Stomach (tissue), 9 donors: ENCODE results near the gene ITGB8. TPM values are rescaled to one million over a fixed set of nuclear protein-coding genes. Genes with fewer than 3 reads are reported as not detected.

Experiments
- DNase-seq, 2 donors: peaks; one replicate each; pipeline versions ENCODE4 v3.0.0 to v3.0.0-alpha.2; 2013 to 2019
- H3K27ac ChIP-seq, 5 donors: fragments of 200-600 bp in 4 of 5; sonication (generic) in 4 of 5; one replicate each; pipeline ENCODE4 v1.5.1; 2013 to 2019; ENCODE audit warnings: mild to moderate bottlenecking in 1 of 5, moderate library complexity in 1 of 5
- H3K27me3 ChIP-seq, 3 donors: fragments of 200-600 bp; sonication (generic); one replicate each; pipeline ENCODE4 v1.5.1; 2017 to 2019; ENCODE audit warnings: mixed run types in 1 of 3
- H3K36me3 ChIP-seq, 4 donors: fragments of 200-600 bp; sonication (generic); 1 replicate in 3 of 4; 2 replicates in 1 of 4; pipeline ENCODE4 v1.5.1; 2016 to 2019
- H3K4me1 ChIP-seq, 4 donors: fragments of 200-600 bp; sonication (generic); one replicate each; pipeline ENCODE4 v1.5.1; 2016 to 2019
- H3K4me3 ChIP-seq, 4 donors: fragments of 200-600 bp; sonication (generic) in 3 of 4; one replicate each; pipeline ENCODE4 v1.5.1; 2016 to 2019; ENCODE audit warnings: mild to moderate bottlenecking in 1 of 4
- H3K9me3 ChIP-seq, 4 donors: fragments of 200-600 bp; sonication (generic); one replicate each; pipeline ENCODE4 v1.5.1; 2016 to 2019
- EP300 ChIP-seq: sonication (generic); formaldehyde crosslinking; IDR thresholded peaks from one replicate; pipeline ENCODE4 v1.6.1; 2017; ENCODE audit warnings: antibody characterized with exemption
- POLR2A ChIP-seq, 4 donors: fragments of 450-650 bp; IDR thresholded peaks; one replicate each; pipeline ENCODE4 v1.6.1; 2016; ENCODE audit warnings: antibody characterized with exemption in 4 of 4, control low read depth in 2 of 4, mild to moderate bottlenecking in 1 of 4, moderate library complexity in 1 of 4
- POLR2AphosphoS5 ChIP-seq, 3 donors: sonication (generic); formaldehyde crosslinking; IDR thresholded peaks; one replicate each; pipeline ENCODE4 v1.6.1; 2016; ENCODE audit warnings: antibody characterized with exemption in 3 of 3
- WGBS, 5 donors: extraction: QIAGEN DNeasy Blood & Tissue Kit in 3 of 5; methylation state at CpG; one replicate each; pipeline versions ENCODE4 v1.1.5 to v1.1.7; 2013 to 2018; 5-methylcytosine and 5-hydroxymethylcytosine counted together
- intact Hi-C: fragments of 100-400 bp; cut with DNase I; formaldehyde crosslinking; loops from one replicate; pipeline ENCODE4 v1.15.1; 2023; ENCODE audit warnings: low total_unique reads
- polyA plus RNA-seq, 3 donors: library from polyadenylated mRNA; stranded (reverse); fragments of 200-250 nt; gene quantifications; one replicate each; pipeline ENCODE4 v1.2.3, GENCODE V29; 2013
- total RNA-seq, 5 donors: library from RNA; depleted of rRNA; stranded (reverse); fragments of >200 nt; gene quantifications; one replicate each; pipeline versions ENCODE4 v1.1.0 to v1.2.3, GENCODE V29; 2014 to 2016
- TF ChIP-seq, protein P1 (sequence below), 7 experiments: fragments of 450-650 bp in 4 of 7; fragments of 200-600 bp in 3 of 7; sonication (generic) in 3 of 7; IDR thresholded peaks; one replicate each; pipeline ENCODE4 v1.5.1; 2016 to 2019; ENCODE audit warnings: antibody characterized with exemption in 7 of 7, control low read depth in 2 of 7, mild to moderate bottlenecking in 1 of 7
- donor health status: healthy with polysubstance abuse.
- donor health status: Bipolar disorder and iron deficiency.
- donor health status: healthy.

ITGB8 gene
- total and polyA plus RNA-seq, 8 donors: 1.1 to 31.9 (median 6.5) TPM

DNA sequence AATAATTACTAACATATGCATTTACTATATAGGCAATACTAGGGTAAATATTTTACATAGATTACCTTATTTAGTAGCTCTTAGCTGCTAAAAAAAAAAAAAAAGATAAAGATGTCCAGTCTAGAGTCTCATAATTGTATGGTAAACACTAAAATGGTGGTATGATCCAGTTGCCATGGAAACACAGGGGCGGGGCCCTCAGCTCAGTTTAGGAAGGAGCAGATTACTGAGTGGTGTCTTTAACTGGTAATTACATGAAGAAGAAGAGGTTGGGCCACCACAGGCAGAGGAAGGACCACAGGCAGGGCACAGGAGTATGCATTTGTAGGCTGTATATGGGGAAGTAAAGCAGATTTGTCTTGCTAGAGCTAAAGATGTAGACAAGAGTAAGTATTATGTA lies 43.7 kb downstream of the ITGB8 start:
- Histone ChIP-seq H3K27ac (no peak overlapping the region), H3K27me3 (no peaks in the 10 kb centered on the region), H3K4me3 (no peak overlapping the region), H3K9me3 (no peaks in the 10 kb centered on the region), H3K4me1 (no peaks in the 10 kb centered on the region), H3K36me3 (peaks cover 0 to under 1% (median under 1%) of the 10 kb centered on the region in 4 donors)
- WGBS, 5 donors: 76 to 97% (median 90%) methylated on average over 1 of the region's 1 CpG
- intact Hi-C loops: no loop called here
- TF ChIP-seq POLR2A (IDR thresholded peaks at IDR 0.05) (no peak), POLR2AphosphoS5 (IDR thresholded peaks at IDR 0.05) (no peak), EP300 (no peak)
- TF ChIP-seq, protein P1, sequence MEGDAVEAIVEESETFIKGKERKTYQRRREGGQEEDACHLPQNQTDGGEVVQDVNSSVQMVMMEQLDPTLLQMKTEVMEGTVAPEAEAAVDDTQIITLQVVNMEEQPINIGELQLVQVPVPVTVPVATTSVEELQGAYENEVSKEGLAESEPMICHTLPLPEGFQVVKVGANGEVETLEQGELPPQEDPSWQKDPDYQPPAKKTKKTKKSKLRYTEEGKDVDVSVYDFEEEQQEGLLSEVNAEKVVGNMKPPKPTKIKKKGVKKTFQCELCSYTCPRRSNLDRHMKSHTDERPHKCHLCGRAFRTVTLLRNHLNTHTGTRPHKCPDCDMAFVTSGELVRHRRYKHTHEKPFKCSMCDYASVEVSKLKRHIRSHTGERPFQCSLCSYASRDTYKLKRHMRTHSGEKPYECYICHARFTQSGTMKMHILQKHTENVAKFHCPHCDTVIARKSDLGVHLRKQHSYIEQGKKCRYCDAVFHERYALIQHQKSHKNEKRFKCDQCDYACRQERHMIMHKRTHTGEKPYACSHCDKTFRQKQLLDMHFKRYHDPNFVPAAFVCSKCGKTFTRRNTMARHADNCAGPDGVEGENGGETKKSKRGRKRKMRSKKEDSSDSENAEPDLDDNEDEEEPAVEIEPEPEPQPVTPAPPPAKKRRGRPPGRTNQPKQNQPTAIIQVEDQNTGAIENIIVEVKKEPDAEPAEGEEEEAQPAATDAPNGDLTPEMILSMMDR (IDR thresholded peaks at IDR 0.05): no peak
- no peak for DNase-seq

DNA sequence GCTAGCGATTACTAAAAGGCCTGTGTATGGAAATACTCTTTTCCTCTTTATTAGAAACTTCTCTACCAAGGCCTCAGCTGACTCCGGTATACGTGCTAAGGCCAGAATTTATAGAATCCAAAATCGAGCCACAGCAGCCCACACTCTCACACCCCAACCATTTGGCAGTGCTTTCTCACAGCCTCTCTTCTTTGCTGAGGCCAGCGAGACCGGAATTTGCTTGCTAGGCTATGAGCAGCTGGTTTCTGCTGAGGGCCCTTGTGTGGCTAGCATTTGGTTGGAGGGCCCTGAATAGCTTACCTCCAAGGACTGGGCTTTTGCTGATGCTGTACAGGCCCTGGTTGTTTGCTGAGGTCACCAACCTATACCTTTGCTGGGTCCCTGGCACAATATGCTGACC lies 46.1 kb downstream of the ITGB8 start:
- intact Hi-C loops: no loop called here
- Histone ChIP-seq H3K27me3 (no peaks in the 10 kb centered on the region), H3K4me3 (no peak overlapping the region), H3K4me1 (no peaks in the 10 kb centered on the region), H3K36me3 (peaks cover 5 to 19% (median 14%) of the 10 kb centered on the region in 4 donors), H3K9me3 (no peaks in the 10 kb centered on the region), H3K27ac (no peak overlapping the region)
- TF ChIP-seq EP300: no peak
- no peak for TF ChIP-seq POLR2A (IDR thresholded peaks at IDR 0.05)
- no peak for TF ChIP-seq POLR2AphosphoS5 (IDR thresholded peaks at IDR 0.05)
- TF ChIP-seq, protein P1 (IDR thresholded peaks at IDR 0.05): no peak
- DNase-seq: no peak
- WGBS, 5 donors: 90 to 93% (median 91%) methylated on average over 6 of the region's 6 CpGs

DNA sequence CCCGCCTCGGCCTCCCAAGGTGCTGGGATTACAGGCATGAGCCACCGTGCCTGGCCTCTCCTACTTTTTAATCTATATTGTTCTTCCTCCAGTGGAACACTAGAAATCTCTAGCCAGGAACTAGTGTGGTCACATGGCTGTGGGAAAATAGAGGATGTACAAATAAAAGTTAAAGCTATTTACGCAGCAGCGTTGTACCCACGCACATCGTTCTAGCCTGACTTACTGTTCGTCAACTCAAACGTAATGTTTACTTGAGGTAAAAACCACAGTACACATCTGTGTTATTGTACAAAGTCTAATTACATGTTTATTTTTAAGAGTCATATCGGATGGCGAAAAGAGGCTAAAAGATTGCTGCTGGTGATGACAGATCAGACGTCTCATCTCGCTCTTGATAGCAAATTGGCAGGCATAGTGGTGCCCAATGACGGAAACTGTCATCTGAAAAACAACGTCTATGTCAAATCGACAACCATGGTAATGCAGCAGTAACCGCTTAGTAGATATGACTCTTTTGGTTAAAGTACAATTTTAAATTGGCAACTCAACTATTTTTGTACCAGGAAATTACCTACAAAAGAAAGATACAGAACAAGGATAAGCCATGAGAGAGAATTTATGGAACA lies 50.8 kb downstream of the ITGB8 start:
- no peak for TF ChIP-seq POLR2A (IDR thresholded peaks at IDR 0.05)
- TF ChIP-seq, protein P1 (IDR thresholded peaks at IDR 0.05): no peak
- TF ChIP-seq POLR2AphosphoS5 (IDR thresholded peaks at IDR 0.05): no peak
- TF ChIP-seq EP300: no peak
- intact Hi-C loops: no loop called here
- Histone ChIP-seq H3K4me3 (no peak overlapping the region), H3K4me1 (no peaks in the 10 kb centered on the region), H3K27me3 (no peaks in the 10 kb centered on the region), H3K9me3 (no peaks in the 10 kb centered on the region), H3K36me3 (peaks cover 5 to 45% (median 23%) of the 10 kb centered on the region in 4 donors), H3K27ac (no peak overlapping the region)
- DNase-seq: no peak
- WGBS, 5 donors: 90 to 95% (median 91%) methylated on average over 17 of the region's 17 CpGs

DNA sequence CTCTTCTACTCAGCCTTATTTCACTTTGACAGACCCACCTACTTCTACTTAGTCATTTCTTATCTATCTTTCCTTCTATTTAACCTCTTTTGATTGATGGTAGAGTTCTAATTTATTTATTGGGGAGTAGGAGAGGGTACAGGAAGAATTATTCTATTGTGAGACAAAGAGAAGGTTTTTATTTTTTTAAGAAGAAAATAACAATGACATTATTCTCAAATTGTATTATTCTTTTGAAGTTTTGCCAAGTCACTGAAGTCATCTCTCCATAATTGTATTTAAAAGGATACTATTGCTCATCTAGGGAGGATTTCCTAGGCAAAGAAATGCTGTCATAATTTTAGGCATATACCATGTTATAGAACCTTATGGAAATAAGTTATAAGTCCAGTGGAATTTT lies 52.7 kb downstream of the ITGB8 start:
- Histone ChIP-seq H3K27ac (no peak overlapping the region), H3K36me3 (peaks cover 5 to 47% (median 27%) of the 10 kb centered on the region in 4 donors), H3K4me3 (no peak overlapping the region), H3K27me3 (no peaks in the 10 kb centered on the region), H3K9me3 (no peaks in the 10 kb centered on the region), H3K4me1 (no peaks in the 10 kb centered on the region)
- no peak for DNase-seq
- TF ChIP-seq, protein P1 (IDR thresholded peaks at IDR 0.05): no peak
- TF ChIP-seq POLR2A (IDR thresholded peaks at IDR 0.05) (no peak), POLR2AphosphoS5 (IDR thresholded peaks at IDR 0.05) (no peak), EP300 (no peak)
- intact Hi-C loops: no loop called here
